GM21423 (cell line): ENCODE measurements around the gene INVS.
"Not testable (repeated sequence)": the region's sequence is repeated elsewhere in the genome, so short reads cannot be mapped to it uniquely, and the experiment has no call there.

Experiments
- ATAC-seq: cut with Tn5 transposase; IDR thresholded peaks from one replicate; pipeline ENCODE4 v1.9.1; 2021; ENCODE audit warnings: mild to moderate bottlenecking, moderate library complexity; ENCODE audit not compliant: unreplicated experiment

Gene INVS

GRCh38 chr9:100308965-100309564 is 210.0 kb downstream of the INVS start:
- ATAC-seq, result no peak

- no peak for ATAC-seq
Measured at GRCh38 chr9:100309992-100310391, 210.9 kb downstream of the INVS start.

- ATAC-seq, result no peak
Measured at GRCh38 chr9:100315561-100315960, 216.5 kb downstream of the INVS start.

DNA sequence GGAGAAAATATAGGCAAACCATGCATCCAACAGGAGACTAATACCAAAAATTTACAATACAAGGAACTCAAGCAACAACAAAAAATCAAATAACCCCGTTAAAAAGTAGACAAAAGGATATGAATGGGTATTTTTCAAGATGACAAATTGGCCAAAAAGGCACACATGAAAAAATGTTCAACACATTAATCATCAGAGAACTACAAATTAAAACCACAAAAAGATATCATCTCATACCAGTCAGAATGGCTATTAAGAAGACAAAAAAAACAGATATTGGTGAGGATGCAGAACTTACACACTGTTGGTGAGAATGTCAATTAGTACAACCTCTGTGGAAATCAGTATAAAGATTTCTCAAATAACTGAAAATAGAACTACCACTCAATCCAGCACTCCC is 218.7 kb downstream of the INVS start:
- no peak for ATAC-seq

- ATAC-seq, result no peak
Measured at GRCh38 chr9:100322954-100323536, 224.0 kb downstream of the INVS start.

DNA sequence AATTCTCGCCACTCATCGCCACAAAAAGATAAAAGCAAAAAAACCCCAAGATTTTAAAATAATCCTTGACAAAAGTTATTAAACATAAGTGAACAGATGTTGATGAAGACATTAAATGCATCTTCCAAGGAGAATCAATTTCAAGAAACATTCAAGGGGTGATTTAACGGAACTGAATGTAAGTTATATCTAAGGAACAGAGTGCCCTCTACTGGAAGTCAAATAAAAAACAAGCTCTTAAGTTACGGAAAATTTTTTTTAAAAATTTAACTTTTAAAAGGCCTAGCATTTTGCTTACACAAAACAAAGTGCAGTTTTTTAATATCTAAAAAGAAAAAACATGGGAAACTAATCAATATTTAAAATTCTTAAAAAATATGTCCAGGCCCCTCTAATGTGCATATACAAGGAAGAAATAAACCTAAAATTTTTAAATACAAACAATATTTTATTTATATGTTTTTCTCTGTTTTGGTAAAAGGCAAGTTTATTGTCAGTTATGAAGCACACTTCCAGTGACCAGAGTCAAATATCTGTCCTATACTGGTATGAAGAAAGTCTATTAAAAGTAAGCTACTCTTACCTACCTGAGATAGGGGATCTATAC is 225.7 kb downstream of the INVS start:
- ATAC-seq, result no peak

DNA sequence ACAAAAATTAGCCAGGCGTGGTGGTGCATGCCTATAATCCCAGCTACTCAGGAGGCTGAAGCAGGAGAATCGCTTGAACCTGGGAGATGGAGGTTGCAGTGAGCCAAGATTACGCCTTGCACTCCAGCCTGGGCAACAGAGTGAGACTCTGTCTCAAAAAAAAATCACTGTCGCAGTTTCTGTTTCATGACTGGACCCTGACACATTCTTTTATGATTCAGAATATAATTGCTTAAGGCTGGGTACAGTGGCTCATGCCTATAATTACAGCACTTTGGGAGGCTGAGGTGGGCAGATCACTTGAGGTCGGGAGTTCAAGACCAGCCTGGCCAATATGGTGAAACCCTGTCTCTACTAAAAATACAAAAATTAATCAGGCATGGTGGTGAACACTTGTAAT is 239.7 kb downstream of the INVS start:
- not testable (repeated sequence) for ATAC-seq

DNA sequence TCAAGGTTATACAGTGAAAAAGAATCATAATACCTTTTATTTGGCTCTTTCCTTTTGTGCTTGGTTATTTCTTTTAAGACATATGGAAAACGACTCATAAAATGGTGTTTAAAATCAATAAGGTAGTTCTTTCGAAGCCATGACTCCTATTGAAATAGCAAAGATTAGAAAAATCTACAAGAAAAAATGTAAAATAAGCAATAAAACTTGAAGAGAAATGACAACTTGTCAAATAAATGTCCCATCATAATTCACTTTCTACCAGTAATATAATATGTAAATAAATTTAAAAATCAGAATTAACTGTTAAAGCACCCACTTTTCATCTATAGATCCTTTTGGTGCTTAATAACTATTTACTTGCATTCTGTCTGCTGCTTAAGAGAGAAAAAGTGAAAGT is 241.2 kb downstream of the INVS start:
- no peak for ATAC-seq

GRCh38 chr9:100341889-100342288 is 242.8 kb downstream of the INVS start:
- no peak for ATAC-seq

DNA sequence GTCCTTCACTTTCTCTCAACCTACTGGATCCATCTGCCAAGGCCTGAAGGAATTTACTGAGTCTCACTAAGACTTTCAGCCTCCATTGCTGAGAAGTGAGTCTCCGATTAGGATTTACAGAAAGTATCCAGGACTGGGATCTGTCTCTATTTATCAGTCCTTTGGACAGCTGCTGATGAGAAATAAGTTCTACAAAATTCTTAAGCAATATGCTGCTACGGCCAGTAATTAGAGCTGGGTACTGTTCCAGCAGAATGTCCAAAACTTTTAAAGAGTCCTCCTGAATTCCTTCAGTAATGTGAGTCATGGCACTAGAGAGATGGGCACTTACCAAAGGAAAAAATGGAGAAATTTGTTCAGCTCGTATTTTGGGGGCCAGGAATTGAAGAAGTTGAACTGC is 247.8 kb downstream of the INVS start:
- ATAC-seq, result no peak

DNA sequence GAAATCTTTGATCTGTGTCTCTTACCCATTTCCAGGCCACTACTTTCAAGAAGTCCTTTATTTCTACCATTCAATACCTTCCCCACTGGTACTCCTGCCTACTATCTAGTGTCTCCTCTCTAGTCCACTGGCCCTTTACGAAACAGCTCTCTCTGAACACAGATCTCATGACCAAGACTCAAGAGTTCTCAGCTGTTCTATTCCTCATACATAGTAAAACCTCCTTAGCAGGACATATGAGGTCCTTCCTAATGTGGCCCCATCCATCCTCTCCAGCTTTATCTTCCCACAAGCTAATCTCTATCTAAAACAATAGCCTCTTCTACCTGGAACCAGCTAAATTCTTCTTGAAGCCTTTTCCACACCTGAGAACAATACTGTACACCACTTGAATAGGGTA is 251.1 kb downstream of the INVS start:
- no peak for ATAC-seq
